HepG2 (cell line): ENCODE measurements around the gene ATOH8. TPM values are rescaled to one million over a fixed set of nuclear protein-coding genes. Genes with fewer than 3 reads are reported as not detected.

ENCODE experiments used
- ELF3 ChIP-seq: IDR thresholded peaks from 2 replicates; pipeline ENCODE4 v1.6.1; 2016; ENCODE audit warnings: missing genetic modification reagents, missing compliant biosample characterization
- POLR2AphosphoS5 ChIP-seq: IDR thresholded peaks from 2 replicates; pipeline ENCODE4 v1.6.1; 2012; ENCODE audit warnings: low read depth, low read length
- RFX5 ChIP-seq: IDR thresholded peaks from 2 replicates; pipeline ENCODE4 v1.6.1; 2011; ENCODE audit warnings: low read depth, low read length, improper control_type of control experiment
- ZNF350 ChIP-seq: sonication (generic); formaldehyde crosslinking; IDR thresholded peaks from 2 replicates; pipeline ENCODE4 v1.4.0; 2020; ENCODE audit warnings: mild to moderate bottlenecking, low read depth, missing genetic modification reagents, borderline replicate concordance
- ZNF570 ChIP-seq: sonication (generic); formaldehyde crosslinking; IDR thresholded peaks from 2 replicates; pipeline ENCODE4 v1.4.0; 2020; ENCODE audit warnings: mild to moderate bottlenecking, missing genetic modification reagents, borderline replicate concordance
- ZNF788 ChIP-seq: sonication (generic); formaldehyde crosslinking; IDR thresholded peaks from 2 replicates; pipeline ENCODE4 v1.5.0; 2020; ENCODE audit warnings: mild to moderate bottlenecking, missing genetic modification reagents, borderline replicate concordance
- polyA plus RNA-seq, 8 experiments: library from polyadenylated mRNA; depleted of rRNA in 3 of 8; stranded (reverse) in 7 of 8; unstranded in 1 of 8; fragments of >200 nt; fragmentation: Illumina TruSeq in 4 of 8; extraction: Trizol in 4 of 8; gene quantifications; 2 replicates each; pipeline versions ENCODE4 v1.2.1 to v1.2.3, GENCODE V29; 2011 to 2016; ENCODE audit warnings: low read depth in 4 of 8, missing spikeins in 1 of 8, mixed read lengths in 1 of 8; ENCODE audit not compliant: insufficient read depth in 1 of 8
- total RNA-seq, 5 experiments: library from RNA; depleted of rRNA; stranded (reverse); fragments of >200 nt; fragmentation: Illumina TruSeq; extraction: Trizol; gene quantifications; 2 replicates each; pipeline ENCODE4 v1.2.3, GENCODE V29; 2016; ENCODE audit warnings: low read depth in 1 of 5
- TF ChIP-seq, protein P1 (sequence below): sonication (generic); formaldehyde crosslinking; IDR thresholded peaks from 2 replicates; pipeline ENCODE4 v1.9.0; 2021; ENCODE audit warnings: mild to moderate bottlenecking, missing genetic modification reagents
- TF ChIP-seq, protein P2 (sequence below): sonication (generic); formaldehyde crosslinking; IDR thresholded peaks from 2 replicates; pipeline ENCODE4 v1.5.0; 2020; ENCODE audit warnings: missing genetic modification reagents, mild to moderate bottlenecking, borderline replicate concordance
- TF ChIP-seq, protein P3 (sequence below): fragments of 450-650 bp; IDR thresholded peaks from 2 replicates; pipeline ENCODE4 v1.6.1; 2017; ENCODE audit warnings: mild to moderate bottlenecking
- TF ChIP-seq, protein P4 (sequence below): sonication (generic); formaldehyde crosslinking; IDR thresholded peaks from 2 replicates; pipeline ENCODE4 v1.8.0; 2022; ENCODE audit warnings: mild to moderate bottlenecking, missing genetic modification reagents, moderate library complexity
- TF ChIP-seq, protein P5 (sequence below): sonication (generic); formaldehyde crosslinking; IDR thresholded peaks from 2 replicates; pipeline ENCODE4 v1.9.0; 2021; ENCODE audit warnings: missing genetic modification reagents, mild to moderate bottlenecking, borderline replicate concordance
- TF ChIP-seq, protein P6 (sequence below): sonication (generic); formaldehyde crosslinking; IDR thresholded peaks from 2 replicates; pipeline ENCODE4 v1.4.0; 2020; ENCODE audit warnings: mild to moderate bottlenecking, missing genetic modification reagents
- TF ChIP-seq, protein P7 (sequence below): sonication (generic); formaldehyde crosslinking; IDR thresholded peaks from 2 replicates; pipeline ENCODE4 v1.8.0; 2022; ENCODE audit warnings: missing genetic modification reagents, mild to moderate bottlenecking, inconsistent platforms, borderline replicate concordance

Gene ATOH8
- total and polyA plus RNA-seq, 2 of the 13 experiments (the other 11 are each of a cell fraction or from before 2014, with no cell fraction given), result 0.13 to 0.61 TPM

DNA sequence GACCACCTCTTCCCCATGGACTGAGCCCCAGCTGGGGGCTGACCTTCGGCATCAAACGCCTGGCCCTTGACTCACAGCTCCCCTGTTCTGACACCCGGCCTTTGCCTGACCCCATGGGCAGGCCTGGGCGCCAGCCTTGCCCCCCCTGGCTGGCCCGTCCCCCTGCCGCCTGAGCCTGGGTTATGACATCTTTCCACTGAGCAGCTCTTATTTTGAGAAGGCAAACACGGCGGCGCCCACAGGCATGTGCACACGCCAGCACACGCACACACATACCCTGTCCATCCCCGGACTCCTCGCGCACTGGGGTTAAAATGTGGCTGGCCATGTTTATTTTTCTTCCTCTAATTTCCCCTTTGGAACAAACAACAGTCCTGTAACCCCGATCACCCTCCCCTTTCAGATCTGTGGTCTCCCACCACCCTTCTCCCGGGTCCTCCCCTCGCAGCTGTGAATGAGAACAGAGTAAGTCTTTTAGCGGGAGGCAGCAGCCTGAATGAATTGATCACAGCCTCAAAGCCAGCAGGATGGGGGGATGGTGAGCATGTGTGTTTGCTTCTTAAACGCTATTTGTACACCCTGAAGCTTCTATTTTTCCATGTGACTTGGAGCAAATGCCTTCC, 11.8 kb upstream of the ATOH8 start (continued):
- TF ChIP-seq, protein P1, sequence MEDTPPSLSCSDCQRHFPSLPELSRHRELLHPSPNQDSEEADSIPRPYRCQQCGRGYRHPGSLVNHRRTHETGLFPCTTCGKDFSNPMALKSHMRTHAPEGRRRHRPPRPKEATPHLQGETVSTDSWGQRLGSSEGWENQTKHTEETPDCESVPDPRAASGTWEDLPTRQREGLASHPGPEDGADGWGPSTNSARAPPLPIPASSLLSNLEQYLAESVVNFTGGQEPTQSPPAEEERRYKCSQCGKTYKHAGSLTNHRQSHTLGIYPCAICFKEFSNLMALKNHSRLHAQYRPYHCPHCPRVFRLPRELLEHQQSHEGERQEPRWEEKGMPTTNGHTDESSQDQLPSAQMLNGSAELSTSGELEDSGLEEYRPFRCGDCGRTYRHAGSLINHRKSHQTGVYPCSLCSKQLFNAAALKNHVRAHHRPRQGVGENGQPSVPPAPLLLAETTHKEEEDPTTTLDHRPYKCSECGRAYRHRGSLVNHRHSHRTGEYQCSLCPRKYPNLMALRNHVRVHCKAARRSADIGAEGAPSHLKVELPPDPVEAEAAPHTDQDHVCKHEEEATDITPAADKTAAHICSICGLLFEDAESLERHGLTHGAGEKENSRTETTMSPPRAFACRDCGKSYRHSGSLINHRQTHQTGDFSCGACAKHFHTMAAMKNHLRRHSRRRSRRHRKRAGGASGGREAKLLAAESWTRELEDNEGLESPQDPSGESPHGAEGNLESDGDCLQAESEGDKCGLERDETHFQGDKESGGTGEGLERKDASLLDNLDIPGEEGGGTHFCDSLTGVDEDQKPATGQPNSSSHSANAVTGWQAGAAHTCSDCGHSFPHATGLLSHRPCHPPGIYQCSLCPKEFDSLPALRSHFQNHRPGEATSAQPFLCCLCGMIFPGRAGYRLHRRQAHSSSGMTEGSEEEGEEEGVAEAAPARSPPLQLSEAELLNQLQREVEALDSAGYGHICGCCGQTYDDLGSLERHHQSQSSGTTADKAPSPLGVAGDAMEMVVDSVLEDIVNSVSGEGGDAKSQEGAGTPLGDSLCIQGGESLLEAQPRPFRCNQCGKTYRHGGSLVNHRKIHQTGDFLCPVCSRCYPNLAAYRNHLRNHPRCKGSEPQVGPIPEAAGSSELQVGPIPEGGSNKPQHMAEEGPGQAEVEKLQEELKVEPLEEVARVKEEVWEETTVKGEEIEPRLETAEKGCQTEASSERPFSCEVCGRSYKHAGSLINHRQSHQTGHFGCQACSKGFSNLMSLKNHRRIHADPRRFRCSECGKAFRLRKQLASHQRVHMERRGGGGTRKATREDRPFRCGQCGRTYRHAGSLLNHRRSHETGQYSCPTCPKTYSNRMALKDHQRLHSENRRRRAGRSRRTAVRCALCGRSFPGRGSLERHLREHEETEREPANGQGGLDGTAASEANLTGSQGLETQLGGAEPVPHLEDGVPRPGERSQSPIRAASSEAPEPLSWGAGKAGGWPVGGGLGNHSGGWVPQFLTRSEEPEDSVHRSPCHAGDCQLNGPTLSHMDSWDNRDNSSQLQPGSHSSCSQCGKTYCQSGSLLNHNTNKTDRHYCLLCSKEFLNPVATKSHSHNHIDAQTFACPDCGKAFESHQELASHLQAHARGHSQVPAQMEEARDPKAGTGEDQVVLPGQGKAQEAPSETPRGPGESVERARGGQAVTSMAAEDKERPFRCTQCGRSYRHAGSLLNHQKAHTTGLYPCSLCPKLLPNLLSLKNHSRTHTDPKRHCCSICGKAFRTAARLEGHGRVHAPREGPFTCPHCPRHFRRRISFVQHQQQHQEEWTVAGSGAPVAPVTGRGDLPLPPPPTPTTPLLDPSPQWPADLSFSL, result no peak
- TF ChIP-seq ZNF788 (CRISPR knock-in tag) (no peak), ELF3 (CRISPR knock-in tag) (no peak), POLR2AphosphoS5 (no peak), ZNF350 (CRISPR knock-in tag) (no peak), ZNF570 (CRISPR knock-in tag) (no peak), RFX5 (no peak)
- TF ChIP-seq, protein P2, sequence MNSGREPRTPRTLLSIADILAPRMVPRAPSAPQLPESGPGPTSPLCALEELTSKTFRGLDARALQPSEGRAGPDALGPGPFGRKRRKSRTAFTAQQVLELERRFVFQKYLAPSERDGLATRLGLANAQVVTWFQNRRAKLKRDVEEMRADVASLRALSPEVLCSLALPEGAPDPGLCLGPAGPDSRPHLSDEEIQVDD, result no peak
- TF ChIP-seq, protein P3, sequence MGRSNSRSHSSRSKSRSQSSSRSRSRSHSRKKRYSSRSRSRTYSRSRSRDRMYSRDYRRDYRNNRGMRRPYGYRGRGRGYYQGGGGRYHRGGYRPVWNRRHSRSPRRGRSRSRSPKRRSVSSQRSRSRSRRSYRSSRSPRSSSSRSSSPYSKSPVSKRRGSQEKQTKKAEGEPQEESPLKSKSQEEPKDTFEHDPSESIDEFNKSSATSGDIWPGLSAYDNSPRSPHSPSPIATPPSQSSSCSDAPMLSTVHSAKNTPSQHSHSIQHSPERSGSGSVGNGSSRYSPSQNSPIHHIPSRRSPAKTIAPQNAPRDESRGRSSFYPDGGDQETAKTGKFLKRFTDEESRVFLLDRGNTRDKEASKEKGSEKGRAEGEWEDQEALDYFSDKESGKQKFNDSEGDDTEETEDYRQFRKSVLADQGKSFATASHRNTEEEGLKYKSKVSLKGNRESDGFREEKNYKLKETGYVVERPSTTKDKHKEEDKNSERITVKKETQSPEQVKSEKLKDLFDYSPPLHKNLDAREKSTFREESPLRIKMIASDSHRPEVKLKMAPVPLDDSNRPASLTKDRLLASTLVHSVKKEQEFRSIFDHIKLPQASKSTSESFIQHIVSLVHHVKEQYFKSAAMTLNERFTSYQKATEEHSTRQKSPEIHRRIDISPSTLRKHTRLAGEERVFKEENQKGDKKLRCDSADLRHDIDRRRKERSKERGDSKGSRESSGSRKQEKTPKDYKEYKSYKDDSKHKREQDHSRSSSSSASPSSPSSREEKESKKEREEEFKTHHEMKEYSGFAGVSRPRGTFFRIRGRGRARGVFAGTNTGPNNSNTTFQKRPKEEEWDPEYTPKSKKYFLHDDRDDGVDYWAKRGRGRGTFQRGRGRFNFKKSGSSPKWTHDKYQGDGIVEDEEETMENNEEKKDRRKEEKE, result no peak
- TF ChIP-seq, protein P4, sequence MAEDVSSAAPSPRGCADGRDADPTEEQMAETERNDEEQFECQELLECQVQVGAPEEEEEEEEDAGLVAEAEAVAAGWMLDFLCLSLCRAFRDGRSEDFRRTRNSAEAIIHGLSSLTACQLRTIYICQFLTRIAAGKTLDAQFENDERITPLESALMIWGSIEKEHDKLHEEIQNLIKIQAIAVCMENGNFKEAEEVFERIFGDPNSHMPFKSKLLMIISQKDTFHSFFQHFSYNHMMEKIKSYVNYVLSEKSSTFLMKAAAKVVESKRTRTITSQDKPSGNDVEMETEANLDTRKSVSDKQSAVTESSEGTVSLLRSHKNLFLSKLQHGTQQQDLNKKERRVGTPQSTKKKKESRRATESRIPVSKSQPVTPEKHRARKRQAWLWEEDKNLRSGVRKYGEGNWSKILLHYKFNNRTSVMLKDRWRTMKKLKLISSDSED (CRISPR knock-in tag), result no peak
- TF ChIP-seq, protein P5, sequence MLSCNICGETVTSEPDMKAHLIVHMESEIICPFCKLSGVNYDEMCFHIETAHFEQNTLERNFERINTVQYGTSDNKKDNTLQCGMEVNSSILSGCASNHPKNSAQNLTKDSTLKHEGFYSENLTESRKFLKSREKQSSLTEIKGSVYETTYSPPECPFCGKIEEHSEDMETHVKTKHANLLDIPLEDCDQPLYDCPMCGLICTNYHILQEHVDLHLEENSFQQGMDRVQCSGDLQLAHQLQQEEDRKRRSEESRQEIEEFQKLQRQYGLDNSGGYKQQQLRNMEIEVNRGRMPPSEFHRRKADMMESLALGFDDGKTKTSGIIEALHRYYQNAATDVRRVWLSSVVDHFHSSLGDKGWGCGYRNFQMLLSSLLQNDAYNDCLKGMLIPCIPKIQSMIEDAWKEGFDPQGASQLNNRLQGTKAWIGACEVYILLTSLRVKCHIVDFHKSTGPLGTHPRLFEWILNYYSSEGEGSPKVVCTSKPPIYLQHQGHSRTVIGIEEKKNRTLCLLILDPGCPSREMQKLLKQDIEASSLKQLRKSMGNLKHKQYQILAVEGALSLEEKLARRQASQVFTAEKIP (CRISPR knock-in tag), result no peak
- TF ChIP-seq, protein P6, sequence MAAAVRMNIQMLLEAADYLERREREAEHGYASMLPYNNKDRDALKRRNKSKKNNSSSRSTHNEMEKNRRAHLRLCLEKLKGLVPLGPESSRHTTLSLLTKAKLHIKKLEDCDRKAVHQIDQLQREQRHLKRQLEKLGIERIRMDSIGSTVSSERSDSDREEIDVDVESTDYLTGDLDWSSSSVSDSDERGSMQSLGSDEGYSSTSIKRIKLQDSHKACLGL, result no peak
- TF ChIP-seq, protein P7, sequence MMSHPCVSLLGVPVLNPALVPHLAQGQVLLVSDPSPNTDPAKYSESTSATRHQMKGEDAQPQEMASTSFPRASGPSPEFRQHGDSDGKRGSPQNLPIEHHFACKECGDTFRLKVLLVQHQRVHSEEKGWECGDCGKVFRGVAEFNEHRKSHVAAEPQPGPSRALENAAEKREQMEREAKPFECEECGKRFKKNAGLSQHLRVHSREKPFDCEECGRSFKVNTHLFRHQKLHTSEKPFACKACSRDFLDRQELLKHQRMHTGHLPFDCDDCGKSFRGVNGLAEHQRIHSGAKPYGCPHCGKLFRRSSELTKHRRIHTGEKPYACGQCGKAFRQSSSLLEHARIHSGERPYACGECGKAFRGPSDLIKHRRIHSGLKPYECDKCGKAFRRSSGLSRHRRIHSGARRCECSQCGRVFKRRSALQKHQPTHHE (CRISPR knock-in tag), result 0 out of 2 replicates have a peak, but pooled peaks have one; percentile 24
